ENCODE results near the gene PSKH1. TPM values are rescaled to one million over a fixed set of nuclear protein-coding genes. Genes with fewer than 3 reads are reported as not detected.
"Not testable (repeated sequence)": the region's sequence is repeated elsewhere in the genome, so short reads cannot be mapped to it uniquely, and the experiment has no call there.

PSKH1 gene
- total RNA-seq, 1 donor from 2014 or later: 44.5 TPM

DNA sequence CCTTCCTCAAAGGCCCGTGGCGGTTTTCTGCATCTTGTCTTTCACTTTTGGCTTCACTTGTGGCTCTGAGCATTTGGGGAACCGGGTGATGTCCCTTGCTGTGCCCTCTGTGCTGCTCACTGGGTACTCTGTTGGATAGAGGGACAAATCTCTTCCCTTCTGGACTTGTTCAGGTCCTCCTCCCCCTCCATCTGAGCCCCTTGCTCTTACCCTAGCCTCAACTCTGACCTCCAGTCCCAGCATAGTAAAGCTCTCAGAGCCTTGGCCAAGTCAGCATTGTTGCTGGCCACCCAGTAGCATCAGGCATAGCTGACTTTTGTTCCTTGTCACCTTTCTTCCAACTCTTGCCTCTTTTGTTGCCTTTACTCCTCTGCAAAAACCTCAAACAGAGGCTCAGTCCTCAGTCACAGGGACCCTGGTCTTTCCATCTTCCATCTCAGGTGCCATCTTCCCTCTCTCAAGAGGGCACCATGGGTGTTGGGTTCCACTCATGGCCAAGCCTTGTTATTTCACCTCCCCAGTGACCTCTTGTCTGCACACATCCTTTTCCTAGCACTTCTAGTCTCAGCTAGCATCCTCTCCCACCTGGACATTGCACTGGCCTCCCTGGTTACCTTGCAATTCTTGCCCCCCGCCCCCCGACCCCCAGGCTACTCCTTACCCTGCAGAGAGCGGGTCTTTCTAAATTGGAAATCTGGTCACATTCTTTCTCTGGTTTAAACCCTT, 44.0 kb downstream of the PSKH1 start:
- TF ChIP-seq, protein P1, sequence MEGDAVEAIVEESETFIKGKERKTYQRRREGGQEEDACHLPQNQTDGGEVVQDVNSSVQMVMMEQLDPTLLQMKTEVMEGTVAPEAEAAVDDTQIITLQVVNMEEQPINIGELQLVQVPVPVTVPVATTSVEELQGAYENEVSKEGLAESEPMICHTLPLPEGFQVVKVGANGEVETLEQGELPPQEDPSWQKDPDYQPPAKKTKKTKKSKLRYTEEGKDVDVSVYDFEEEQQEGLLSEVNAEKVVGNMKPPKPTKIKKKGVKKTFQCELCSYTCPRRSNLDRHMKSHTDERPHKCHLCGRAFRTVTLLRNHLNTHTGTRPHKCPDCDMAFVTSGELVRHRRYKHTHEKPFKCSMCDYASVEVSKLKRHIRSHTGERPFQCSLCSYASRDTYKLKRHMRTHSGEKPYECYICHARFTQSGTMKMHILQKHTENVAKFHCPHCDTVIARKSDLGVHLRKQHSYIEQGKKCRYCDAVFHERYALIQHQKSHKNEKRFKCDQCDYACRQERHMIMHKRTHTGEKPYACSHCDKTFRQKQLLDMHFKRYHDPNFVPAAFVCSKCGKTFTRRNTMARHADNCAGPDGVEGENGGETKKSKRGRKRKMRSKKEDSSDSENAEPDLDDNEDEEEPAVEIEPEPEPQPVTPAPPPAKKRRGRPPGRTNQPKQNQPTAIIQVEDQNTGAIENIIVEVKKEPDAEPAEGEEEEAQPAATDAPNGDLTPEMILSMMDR (IDR thresholded peaks at IDR 0.05; ENCODE audit: unreplicated experiment): no peak
- H3K9me3 Mint-ChIP-seq: no peaks in the 10 kb centered on the region
- no peak for DNase-seq (ENCODE audit: low spot score in 2 of 2, unreplicated experiment in 2 of 2)
- peaks cover 20% of the 10 kb centered on the region for H3K4me1 Mint-ChIP-seq
- peak overlapping the region; percentile 100 for H3K4me3 Mint-ChIP-seq
- no peaks in the 10 kb centered on the region for H3K27me3 Mint-ChIP-seq (ENCODE audit: low read depth)
- no peaks in the 10 kb centered on the region for H3K36me3 Mint-ChIP-seq
- peak overlapping the region; percentile 99 for H3K27ac Mint-ChIP-seq

- H3K36me3 Mint-ChIP-seq; DNase-seq (ENCODE audit: low spot score in 2 of 2, unreplicated experiment in 2 of 2); H3K9me3 Mint-ChIP-seq; H3K27me3 Mint-ChIP-seq (ENCODE audit: low read depth); H3K27ac Mint-ChIP-seq; H3K4me3 Mint-ChIP-seq: not testable (repeated sequence)
- peaks cover 20% of the 10 kb centered on the region for H3K4me1 Mint-ChIP-seq
Observed at GRCh38 chr16:67937713-67938112, 44.7 kb downstream of the PSKH1 start.

DNA sequence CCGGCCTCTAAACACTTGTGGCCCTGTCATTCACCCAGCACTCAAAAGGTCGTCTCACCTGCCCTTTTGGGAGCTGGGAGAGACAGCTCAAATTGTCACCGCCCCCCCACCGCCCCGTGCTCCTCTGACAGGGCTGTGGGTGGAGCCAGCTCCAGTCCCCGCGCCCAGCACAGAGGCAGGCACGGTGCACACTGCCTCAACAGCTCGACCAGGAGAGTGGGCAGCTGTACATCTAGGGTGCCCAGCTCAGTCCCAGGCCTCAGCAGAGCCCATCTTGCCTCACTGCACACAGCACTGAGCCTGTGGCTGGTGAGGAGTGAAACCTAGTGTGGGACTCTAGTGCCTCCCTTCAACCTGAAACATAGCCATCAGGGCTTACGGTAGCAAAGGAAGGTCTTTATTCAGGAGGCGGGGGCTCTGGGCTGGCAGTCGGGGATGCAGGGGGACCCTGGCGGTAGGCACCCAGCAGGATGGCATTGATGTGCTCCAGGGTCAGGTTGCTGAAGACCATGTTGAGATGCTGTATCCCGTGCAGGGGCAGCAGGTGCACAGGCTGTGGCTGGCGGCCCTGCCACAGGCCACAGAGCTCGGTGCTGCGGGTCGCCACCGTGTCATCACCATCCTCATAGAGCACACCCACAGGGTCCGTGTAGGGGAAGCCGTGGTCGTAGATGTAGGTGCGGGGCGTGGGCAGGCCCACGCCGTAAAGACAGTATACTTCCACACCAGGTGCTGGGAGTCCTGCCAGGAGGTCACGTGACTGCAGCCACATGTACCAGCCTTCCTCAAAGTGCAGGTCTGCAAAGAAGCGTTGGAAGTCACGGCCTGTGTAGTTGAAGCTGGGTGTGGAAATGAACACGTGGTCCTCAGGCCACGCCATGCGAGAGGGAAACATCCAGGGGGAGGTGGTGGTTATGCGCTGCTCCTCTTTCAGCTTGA, 46.7 kb downstream of the PSKH1 start:
- H3K4me3 Mint-ChIP-seq: no peak overlapping the region

GRCh38 chr16:67940446-67941089, 47.5 kb downstream of the PSKH1 start:
- H3K9me3 Mint-ChIP-seq: no peaks in the 10 kb centered on the region
- H3K4me1 Mint-ChIP-seq: peaks cover 10% of the 10 kb centered on the region
- peaks cover 2% of the 10 kb centered on the region for H3K36me3 Mint-ChIP-seq
- TF ChIP-seq, protein P1 (IDR thresholded peaks at IDR 0.05; ENCODE audit: unreplicated experiment): no peak
- no peak for DNase-seq (ENCODE audit: low spot score in 2 of 2, unreplicated experiment in 2 of 2)
- H3K27me3 Mint-ChIP-seq (ENCODE audit: low read depth): no peaks in the 10 kb centered on the region
- no peak overlapping the region for H3K27ac Mint-ChIP-seq
- no peak overlapping the region for H3K4me3 Mint-ChIP-seq

More for the DNA sequence above, 46.7 kb downstream of the PSKH1 start:
- Mint-ChIP-seq H3K36me3 (peaks cover 2% of the 10 kb centered on the region), H3K27me3 (ENCODE audit: low read depth) (no peaks in the 10 kb centered on the region), H3K9me3 (no peaks in the 10 kb centered on the region), H3K4me1 (peaks cover 18% of the 10 kb centered on the region), H3K27ac (no peak overlapping the region)
- TF ChIP-seq, protein P1 (IDR thresholded peaks at IDR 0.05; ENCODE audit: unreplicated experiment): no peak
- no peak for DNase-seq (ENCODE audit: low spot score in 2 of 2, unreplicated experiment in 2 of 2)

- Mint-ChIP-seq H3K27me3 (ENCODE audit: low read depth) (no peaks in the 10 kb centered on the region), H3K27ac (peak overlapping the region; percentile 12), H3K9me3 (no peaks in the 10 kb centered on the region), H3K4me3 (no peak overlapping the region), H3K4me1 (peaks cover 8% of the 10 kb centered on the region), H3K36me3 (peaks cover 6% of the 10 kb centered on the region)
- TF ChIP-seq, protein P1 (IDR thresholded peaks at IDR 0.05; ENCODE audit: unreplicated experiment): no peak
- no peak for DNase-seq (ENCODE audit: low spot score in 2 of 2, unreplicated experiment in 2 of 2)
Observed at GRCh38 chr16:67941469-67942199, 48.6 kb downstream of the PSKH1 start.

Data from mesothelial cell of epicardium (in vitro differentiated cells).